Hepatic stellate cell (primary cell): Measurements from ENCODE around the gene ZBTB24.

Experiments used
- DNase-seq: peaks from one replicate; pipeline ENCODE4 v3.0.0; 2011; ENCODE audit warnings: low spot score

The ZBTB24 gene

GRCh38 chr6:109449795-109450673 is 33.0 kb downstream of the ZBTB24 start:
- DNase-seq, result no peak

GRCh38 chr6:109449064-109449794 is 33.8 kb downstream of the ZBTB24 start:
- DNase-seq, result no peak

DNA sequence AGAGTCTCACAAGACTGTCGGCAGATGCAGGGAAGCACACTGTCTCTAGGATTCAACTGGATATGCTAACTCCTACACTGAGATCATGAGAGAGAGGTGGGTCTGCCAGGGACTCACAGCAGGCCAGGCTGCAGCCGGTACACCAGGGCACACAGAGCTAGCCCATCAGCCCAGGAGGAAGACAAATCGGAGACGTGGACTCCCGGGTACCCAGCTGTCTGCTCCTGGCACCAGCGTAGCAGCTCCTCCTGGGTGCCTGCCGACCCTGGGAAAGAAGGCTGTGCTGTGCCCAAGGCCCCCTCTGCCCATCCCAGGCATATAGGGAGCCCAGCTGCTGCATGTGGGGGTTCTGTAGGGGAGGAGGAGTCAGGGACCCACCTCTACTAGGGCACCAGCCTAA is 34.4 kb downstream of the ZBTB24 start:
- DNase-seq, result no peak

GRCh38 chr6:109447878-109448555 is 35.0 kb downstream of the ZBTB24 start:
- DNase-seq, result no peak

- DNase-seq, result no peak
Observed at GRCh38 chr6:109447087-109447486, 35.9 kb downstream of the ZBTB24 start.

DNA sequence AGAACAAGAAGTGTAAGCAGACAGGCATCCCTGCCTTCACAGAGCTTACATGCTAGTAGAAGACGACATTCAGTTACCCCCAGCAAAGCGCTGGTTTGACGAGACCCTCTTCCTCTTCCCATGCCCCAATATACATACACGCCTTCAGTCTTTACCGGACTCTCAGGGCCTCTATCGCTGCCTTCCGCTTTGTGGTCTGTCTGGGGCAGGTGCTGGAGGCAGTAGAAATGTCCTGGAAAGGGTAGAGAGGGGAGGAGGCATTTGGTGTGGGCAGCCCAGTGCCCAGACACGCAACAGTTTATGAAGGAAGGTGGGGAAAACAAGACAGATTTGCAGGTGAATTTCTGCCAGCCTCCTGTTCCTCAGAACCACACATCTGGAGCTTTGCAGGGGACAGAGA is 36.5 kb downstream of the ZBTB24 start:
- DNase-seq, result no peak

GRCh38 chr6:109446072-109446471 is 36.9 kb downstream of the ZBTB24 start:
- no peak for DNase-seq

DNA sequence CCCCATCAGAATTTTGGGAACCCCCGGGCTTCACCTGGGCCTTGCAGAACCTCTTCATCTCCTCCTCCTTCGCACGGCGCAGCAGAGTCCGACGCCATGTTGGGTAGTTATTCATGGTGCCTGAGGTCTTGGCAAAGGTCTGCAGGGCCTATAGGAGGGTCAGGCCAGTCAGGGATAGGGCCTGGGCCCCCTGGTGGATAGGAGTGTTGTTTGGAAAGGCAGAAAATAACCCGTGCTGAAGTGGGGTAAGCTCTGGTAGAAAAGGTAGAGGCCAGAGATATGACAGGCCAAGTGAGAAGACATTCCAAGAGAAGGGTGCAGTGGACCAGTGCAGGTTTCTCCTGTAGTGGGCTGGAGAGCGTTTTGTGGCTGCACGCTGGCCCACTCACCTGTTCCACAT is 37.6 kb downstream of the ZBTB24 start:
- no peak for DNase-seq

DNA sequence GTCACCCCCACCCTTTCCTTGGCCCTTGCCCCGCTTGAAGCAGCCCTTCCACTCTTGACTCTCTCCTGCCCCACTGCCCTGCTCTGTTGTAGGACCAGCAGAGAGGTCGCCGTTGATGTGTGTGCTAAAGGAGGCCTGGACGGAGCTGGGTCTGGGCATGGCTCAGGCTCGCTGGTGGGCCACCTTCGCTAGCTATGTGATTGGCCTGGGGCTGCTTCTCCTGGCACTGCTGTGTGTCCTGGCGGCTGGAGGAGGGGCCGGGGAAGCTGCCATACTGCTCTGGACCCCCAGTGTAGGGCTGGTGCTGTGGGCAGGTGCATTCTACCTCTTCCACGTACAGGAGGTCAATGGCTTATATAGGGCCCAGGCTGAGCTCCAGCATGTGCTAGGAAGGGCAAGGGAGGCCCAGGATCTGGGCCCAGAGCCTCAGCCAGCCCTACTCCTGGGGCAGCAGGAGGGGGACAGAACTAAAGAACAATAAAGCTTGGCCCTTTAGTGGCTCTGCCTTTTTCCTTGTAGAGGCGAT is 39.5 kb downstream of the ZBTB24 start:
- DNase-seq, result no peak

DNA sequence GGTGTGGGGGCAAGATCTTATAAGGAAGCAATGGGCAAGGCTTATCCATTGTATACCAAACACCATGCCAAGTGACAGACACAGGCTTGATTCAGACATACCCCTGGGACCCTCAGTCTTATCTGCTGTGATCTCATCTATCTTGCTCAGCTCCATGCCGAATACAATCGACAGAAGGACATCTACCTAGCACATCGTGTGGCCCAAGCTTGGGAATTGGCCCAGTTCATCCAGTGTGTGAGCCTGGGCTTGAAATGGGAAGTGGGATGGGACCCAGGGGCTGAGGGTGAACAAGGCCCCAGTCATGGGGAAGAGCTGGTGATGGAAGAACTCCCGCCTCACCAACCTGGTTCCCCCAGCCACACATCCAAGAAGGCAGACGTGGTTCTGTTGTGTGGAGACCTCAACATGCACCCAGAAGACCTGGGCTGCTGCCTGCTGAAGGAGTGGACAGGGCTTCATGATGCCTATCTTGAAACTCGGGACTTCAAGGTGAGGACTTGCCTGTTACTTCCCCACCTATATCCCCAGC is 40.6 kb downstream of the ZBTB24 start:
- DNase-seq, result no peak

- DNase-seq, result peak; percentile 63
Observed at GRCh38 chr6:109441069-109441816, 41.8 kb downstream of the ZBTB24 start.

DNA sequence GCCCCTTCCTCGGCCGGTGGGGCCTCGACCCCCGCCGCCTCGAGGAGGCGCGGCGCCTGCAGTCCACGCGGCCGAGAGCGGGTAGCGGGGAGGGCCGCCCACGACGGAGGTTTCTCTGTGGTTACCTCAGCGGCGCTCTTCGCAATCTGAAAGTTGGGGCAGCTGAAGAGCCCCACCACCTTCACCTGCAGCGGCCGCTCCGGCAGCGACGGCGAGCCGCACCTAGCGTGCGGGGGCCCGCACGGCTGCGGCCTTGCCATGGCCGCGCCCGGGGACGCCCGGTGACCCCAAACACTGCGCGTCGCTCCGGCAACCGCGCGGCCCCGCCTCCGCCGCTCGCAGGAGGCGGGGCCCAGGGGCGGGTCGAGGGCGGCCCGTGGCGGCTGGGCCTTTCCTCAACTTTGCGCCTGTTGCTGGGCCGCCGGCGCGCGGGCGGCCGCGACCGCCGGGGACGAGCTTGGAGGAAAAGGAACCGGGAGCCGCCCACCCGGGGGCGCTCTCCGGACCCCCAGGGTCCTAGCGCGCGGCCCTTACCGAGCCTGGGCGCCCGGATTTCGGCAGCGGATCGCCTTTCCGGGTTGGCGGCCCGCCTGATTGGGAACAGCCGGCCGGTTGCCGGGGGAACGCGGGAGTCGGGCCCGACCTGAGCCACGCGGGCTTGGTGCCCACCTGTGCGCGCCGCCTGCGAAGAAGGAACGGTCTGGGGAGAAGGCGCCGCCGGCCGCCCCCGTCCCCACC is 42.5 kb downstream of the ZBTB24 start, which contains the start of the genes PPIL6 and SMPD2:
Gene PPIL6, minus strand, starts transcription at position 298 of the 738 bp plus-strand sequence. Its CDS starts 38 bp downstream, at position 260.
Gene SMPD2, plus strand, starts transcription at position 394 of the 738 bp plus-strand sequence. CDS start 398 bp downstream, outside the sequence.
- DNase-seq, result peak; percentile 89

GRCh38 chr6:109436041-109436440 is 47.0 kb downstream of the ZBTB24 start:
- no peak for DNase-seq

GRCh38 chr6:109434456-109434855 is 48.6 kb downstream of the ZBTB24 start:
- no peak for DNase-seq

- no peak for DNase-seq
Observed at GRCh38 chr6:109429496-109429895, 53.5 kb downstream of the ZBTB24 start.

DNA sequence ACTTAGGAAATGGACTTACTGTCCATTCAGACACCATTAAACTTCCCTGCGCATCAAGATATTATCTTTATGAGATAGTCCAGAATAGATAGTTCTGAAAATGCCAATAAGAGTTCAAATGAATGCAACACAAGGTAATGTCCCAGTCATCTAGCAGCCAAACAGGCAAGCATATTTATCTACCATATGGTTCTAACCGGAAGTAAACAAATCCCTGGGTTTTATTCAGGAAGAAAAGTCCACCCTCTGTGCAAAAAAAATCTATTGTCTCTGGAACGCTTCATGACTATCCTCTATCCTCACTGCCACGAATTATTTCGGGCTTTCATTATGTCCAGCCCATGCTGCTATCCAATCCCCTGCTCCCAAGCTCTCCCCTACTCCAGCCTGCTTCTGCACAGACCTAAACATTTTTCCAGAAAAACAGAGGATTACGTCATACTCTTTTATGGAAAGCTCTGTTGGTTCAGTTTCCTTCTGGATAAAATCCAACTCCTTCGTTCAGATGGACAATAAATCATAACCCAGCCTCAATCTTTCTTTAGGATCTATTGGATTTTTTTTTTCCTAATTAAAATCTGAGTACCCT is 54.0 kb downstream of the ZBTB24 start:
- DNase-seq, result no peak

GRCh38 chr6:109424946-109425345 is 58.1 kb downstream of the ZBTB24 start:
- no peak for DNase-seq

- no peak for DNase-seq
Observed at GRCh38 chr6:109421184-109421583, 61.8 kb downstream of the ZBTB24 start.

DNA sequence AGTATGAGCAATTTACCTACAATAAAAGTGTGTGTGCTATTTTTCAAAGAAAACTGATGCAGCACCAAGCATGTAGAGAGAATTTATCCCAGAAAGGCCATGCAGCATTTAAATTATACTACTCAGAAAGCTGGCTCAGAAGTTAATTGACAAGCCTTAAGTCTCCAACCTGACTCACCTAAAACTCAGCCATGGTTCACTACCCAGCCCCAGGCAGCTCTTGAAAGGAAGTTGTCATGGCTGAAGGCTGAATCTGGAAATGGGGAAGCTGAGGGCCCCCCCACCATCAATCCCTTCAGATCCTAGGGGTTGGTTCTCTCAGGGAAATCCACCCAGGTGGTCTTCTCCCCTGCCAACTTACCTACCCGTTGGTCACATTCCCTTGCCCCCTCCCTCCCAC is 62.3 kb downstream of the ZBTB24 start:
- DNase-seq, result no peak

GRCh38 chr6:109417646-109418045 is 65.4 kb downstream of the ZBTB24 start:
- no peak for DNase-seq
